K562 (cell line): ENCODE measurements around the gene PLPP4. TPM values are rescaled to one million over a fixed set of nuclear protein-coding genes. Genes with fewer than 3 reads are reported as not detected.

Experiments
- ATAC-seq: fragments of 200-7000 bp; cut with Tn5 transposase; 3 replicates; pipeline ENCODE4 v1.9.1; 2020; ENCODE audit warnings: moderate library complexity
- BruUV-seq: library from RNA; stranded (reverse); fragments of 400-500 nt; replicated peaks from 2 replicates; lab custom pipeline; 2021; lab: Mats Ljungman, UMichigan
- CTCF ChIA-PET: fragments of 300-600 bp; formaldehyde crosslinking; extraction: SDS; loops from one replicate; lab custom pipeline; 2021; ENCODE audit warnings: low intra/inter-chr PET ratio; lab: Yijun Ruan, JAX
- POLR2A ChIA-PET: fragments of 300-600, 350-650 bp; sonication (Branson Sonifier 250); formaldehyde crosslinking; extraction: SDS; loops from one replicate; lab custom pipeline; 2021; ENCODE audit warnings: antibody characterized with exemption, inconsistent platforms; lab: Yijun Ruan, JAX
- DNase-seq, 4 experiments: peaks; one replicate each; pipeline versions ENCODE4 v3.0.0 to v3.0.0-alpha.2; 2011 to 2018; ENCODE audit warnings: low spot score in 3 of 4, mixed read lengths in 3 of 4; ENCODE audit errors: extremely low read depth in 1 of 4
- FAIRE-seq: peaks from 2 replicates; lab custom pipeline; 2011; peaks lifted over from hg19 to GRCh38; lab: Jason Lieb, UNC
- H2AFZ ChIP-seq: 2 replicates; pipeline ENCODE4 v1.6.0; 2011; ENCODE audit warnings: low read depth, low read length, control low read depth, inconsistent platforms
- H3K27ac ChIP-seq: fragments of 200-600 bp; 3 replicates; pipeline ENCODE4 v1.8.0; 2011; ENCODE audit warnings: low read depth, mild to moderate bottlenecking, control low read depth, inconsistent platforms, low read length, moderate library complexity, mixed read lengths; ENCODE audit errors: extremely low read depth
- H3K27me3 ChIP-seq, 2 experiments: fragments of 300-600 bp in 1 of 2; 2 replicates in 1 of 2; 3 replicates in 1 of 2; pipeline versions ENCODE4 v1.6.0 to v1.8.0; 2011; ENCODE audit warnings: inconsistent platforms in 2 of 2, low read length in 2 of 2, mild to moderate bottlenecking in 1 of 2, mixed read lengths in 1 of 2, moderate library complexity in 1 of 2; ENCODE audit not compliant: control insufficient read depth in 2 of 2, insufficient read depth in 2 of 2
- H3K36me3 ChIP-seq: fragments of 300-600 bp; 3 replicates; pipeline ENCODE4 v1.8.0; 2011; ENCODE audit warnings: mild to moderate bottlenecking, low read length, inconsistent platforms; ENCODE audit not compliant: control insufficient read depth, insufficient read depth
- H3K4me1 ChIP-seq, 2 experiments: fragments of 200-600 bp in 1 of 2; replicated peaks in 1 of 2; 2 replicates in 1 of 2; 3 replicates in 1 of 2; pipeline versions ENCODE4 v1.5.1 to v1.8.0; 2011; ENCODE audit warnings: inconsistent platforms in 2 of 2, low read length in 2 of 2, mild to moderate bottlenecking in 1 of 2, mixed read lengths in 1 of 2, moderate library complexity in 1 of 2; ENCODE audit not compliant: control insufficient read depth in 2 of 2, insufficient read depth in 2 of 2
- H3K4me2 ChIP-seq: 2 replicates; pipeline ENCODE4 v1.6.1; 2011; ENCODE audit warnings: low read length, control low read depth, inconsistent platforms, mixed read lengths; ENCODE audit not compliant: insufficient read depth
- H3K4me3 ChIP-seq: fragments of 200-600 bp; sonication (generic), shearing (Covaris generic); 2 replicates; pipeline ENCODE4 v1.5.1; 2016; ENCODE audit warnings: control low read depth, inconsistent platforms
- H3K79me2 ChIP-seq: fragments of 200-600 bp; 3 replicates; pipeline ENCODE4 v1.8.0; 2011; ENCODE audit warnings: low read length, inconsistent platforms; ENCODE audit not compliant: control insufficient read depth, insufficient read depth
- H3K9ac ChIP-seq, 2 experiments: 2 replicates each; pipeline versions ENCODE4 v1.6.0 to v1.6.1; 2011; ENCODE audit warnings: low read depth in 2 of 2, low read length in 2 of 2, control low read depth in 1 of 2, inconsistent platforms in 1 of 2, mild to moderate bottlenecking in 1 of 2, mixed read lengths in 1 of 2; ENCODE audit not compliant: insufficient read depth in 1 of 2
- H3K9me1 ChIP-seq: one replicate; pipeline ENCODE4 v1.6.0; 2011; ENCODE audit warnings: inconsistent platforms, mild to moderate bottlenecking, low read length, moderate library complexity; ENCODE audit not compliant: control insufficient read depth, insufficient read depth
- H3K9me3 ChIP-seq: replicated peaks from 2 replicates; pipeline ENCODE4 v1.5.1; 2011; ENCODE audit warnings: low read depth, low read length, inconsistent platforms; ENCODE audit not compliant: control insufficient read depth, insufficient read depth
- H4K20me1 ChIP-seq: replicated peaks from 2 replicates; pipeline ENCODE4 v1.6.1; 2011; ENCODE audit warnings: low read length, inconsistent platforms, mixed read lengths; ENCODE audit not compliant: control insufficient read depth, insufficient read depth
- EP300 ChIP-seq: IDR thresholded peaks from 2 replicates; pipeline ENCODE4 v1.6.1; 2012; ENCODE audit warnings: low read length, improper control_type of control experiment
- FOXK2 ChIP-seq, 2 experiments: fragments of 450-650 bp; IDR thresholded peaks in 1 of 2; conservative IDR thresholded peaks in 1 of 2; 2 replicates each; pipeline ENCODE4 v1.6.1; 2016; ENCODE audit warnings: low read depth in 2 of 2, mild to moderate bottlenecking in 1 of 2
- MXD1 ChIP-seq: fragments of 250-450 bp; sonication (Bioruptor Pico); IDR thresholded peaks from 2 replicates; pipeline ENCODE4 v1.8.0; 2021; ENCODE audit warnings: borderline replicate concordance, mild to moderate bottlenecking, moderate library complexity; ENCODE audit not compliant: poor library complexity, severe bottlenecking
- PML ChIP-seq: IDR thresholded peaks from 2 replicates; pipeline ENCODE4 v1.6.1; 2012; ENCODE audit warnings: low read length, inconsistent platforms
- SMAD4 ChIP-seq: fragments of 250-450 bp; sonication (Bioruptor Pico); conservative IDR thresholded peaks from 2 replicates; pipeline ENCODE4 v1.8.0; 2021; ENCODE audit warnings: inconsistent platforms, mild to moderate bottlenecking, moderate library complexity
- SP1 ChIP-seq: sonication (generic); formaldehyde crosslinking; IDR thresholded peaks from 2 replicates; pipeline ENCODE4 v1.8.1; 2022; ENCODE audit warnings: mild to moderate bottlenecking, missing genetic modification reagents
- TFAM ChIP-seq: fragments of 250-450 bp; sonication (Bioruptor Pico); conservative IDR thresholded peaks from 2 replicates; pipeline ENCODE4 v1.5.0; 2021; ENCODE audit warnings: mild to moderate bottlenecking, moderate library complexity
- WGBS: fragments of 100-300 bp; shearing (Covaris generic); methylation state at CpG from one replicate; pipeline ENCODE4 v1.1.6; 2016; ENCODE audit warnings: low coverage, mixed read lengths; ENCODE audit not compliant: insufficient coverage; ENCODE audit errors: missing lambda C conversion rate; 5-methylcytosine and 5-hydroxymethylcytosine counted together
- in situ Hi-C: fragments of 300-500 bp; cut with MboI; formaldehyde crosslinking; loops from 4 replicates; pipeline ENCODE4 v1.15.0; 2018; ENCODE audit warnings: inconsistent platforms, mixed read lengths
- intact Hi-C: fragments of 100-400 bp; cut with micrococcal nuclease; formaldehyde crosslinking; loops from 2 replicates; pipeline ENCODE4 v1.14.2; 2022
- polyA plus RNA-seq, 8 experiments: library from polyadenylated mRNA; depleted of rRNA in 4 of 8; stranded (reverse) in 5 of 8; unstranded in 3 of 8; fragments of >200 nt; fragmentation: Nextera tagmentation in 2 of 8; fragmentation: Illumina TruSeq in 1 of 8; extraction: Ambion mirVana in 2 of 8; extraction: Trizol in 1 of 8; gene quantifications; 2 replicates each; pipeline versions ENCODE4 v1.2.1 to v1.2.3, GENCODE V29; 2011 to 2014; ENCODE audit warnings: inconsistent platforms in 1 of 8, missing spikeins in 1 of 8
- total RNA-seq, 7 experiments: library from RNA; depleted of rRNA in 6 of 7; stranded (reverse); fragments of >200 nt in 6 of 7; fragmentation: Illumina TruSeq in 2 of 7; extraction: Trizol in 2 of 7; gene quantifications; 2 replicates each; pipeline versions ENCODE4 v1.2.1 to v1.2.3, GENCODE V29; 2011 to 2021; ENCODE audit warnings: low replicate concordance in 1 of 7

Gene PLPP4
- total and polyA plus RNA-seq, 9 of the 15 experiments (the other 6 are each of a cell fraction or from before 2014, with no cell fraction given), result 0.08 TPM; not detected in 8

GRCh38 chr10:120409816-120410215 is 47.2 kb upstream of the PLPP4 start:
- DNase-seq (no peak), ATAC-seq (no peak), FAIRE-seq (no peak)
- no peaks in the 10 kb centered on the region for H3K4me1 ChIP-seq
- H3K9me1 ChIP-seq, result no peaks in the 10 kb centered on the region
- no peaks in the 10 kb centered on the region for H3K27me3 ChIP-seq
- H3K4me2 ChIP-seq, result no peak overlapping the region
- H3K4me3 ChIP-seq, result no peak overlapping the region
- ChIA-PET CTCF (no interaction called here), POLR2A (interaction anchor here (0.7 kb wide), 1 partner anchor 48 kb away, joined by 3 read pairs; no protein-coding TSS in a partner anchor)
- H3K9ac ChIP-seq, result no peak overlapping the region
- intact Hi-C loops (no loop called here), in situ Hi-C loops (no loop called here)
- H3K79me2 ChIP-seq, result no peaks in the 10 kb centered on the region
- no peaks in the 10 kb centered on the region for H3K9me3 ChIP-seq
- H2AFZ ChIP-seq, result no peak overlapping the region
- TF ChIP-seq EP300 (no peak), FOXK2 (conservative IDR thresholded peaks at IDR 0.05 in 1 of 2, IDR thresholded peaks at IDR 0.05 in 1 of 2; ENCODE audit: low read depth in 2 of 2) (no peak), SP1 (CRISPR knock-in tag) (no peak), SMAD4 (CRISPR knock-in tag) (no peak), MXD1 (CRISPR knock-in tag) (no peak), TFAM (CRISPR knock-in tag) (no peak), PML (no peak)
- BruUV-seq, result no TSS peak
- WGBS, result 0% methylated on average over 4 of the region's 4 CpGs
- H3K36me3 ChIP-seq, result no peaks in the 10 kb centered on the region
- no peaks in the 10 kb centered on the region for H4K20me1 ChIP-seq
- H3K27ac ChIP-seq, result no peak overlapping the region
